Testis (tissue), 3 donors: Measurements from ENCODE around the gene HMCN2. TPM values are rescaled to one million over a fixed set of nuclear protein-coding genes. Genes with fewer than 3 reads are reported as not detected.
A peak's percentile ranks its signal among the peaks of the same experiment; 100 is the strongest.

Experiments used
- DNase-seq: peaks from one replicate; pipeline ENCODE4 v3.0.0-alpha.2; 2019
- H3K27ac ChIP-seq, 2 donors: fragments of 200-600 bp; sonication (generic); one replicate each; pipeline ENCODE4 v1.5.1; 2019
- H3K27me3 ChIP-seq: fragments of 200-600 bp; sonication (generic); one replicate; pipeline ENCODE4 v1.5.1; 2019
- H3K36me3 ChIP-seq: fragments of 200-600 bp; sonication (generic); one replicate; pipeline ENCODE4 v1.5.1; 2017; ENCODE audit warnings: low read depth; ENCODE audit errors: missing control alignments
- H3K4me1 ChIP-seq: fragments of 200-600 bp; sonication (generic); one replicate; pipeline ENCODE4 v1.5.1; 2019
- H3K4me3 ChIP-seq, 2 donors: fragments of 200-600 bp; sonication (generic); one replicate each; pipeline ENCODE4 v1.5.1; 2017 to 2019
- H3K9me3 ChIP-seq: fragments of 200-600 bp; sonication (generic); one replicate; pipeline ENCODE4 v1.5.1; 2017
- CTCF ChIP-seq, 3 experiments: fragments of 450-650 bp in 2 of 3; fragments of 200-600 bp in 1 of 3; sonication (generic) in 1 of 3; IDR thresholded peaks; one replicate each; pipeline ENCODE4 v1.5.1; 2016 to 2019; ENCODE audit warnings: antibody characterized with exemption in 3 of 3, mild to moderate bottlenecking in 2 of 3, moderate library complexity in 1 of 3
- POLR2A ChIP-seq: fragments of 450-650 bp; IDR thresholded peaks from one replicate; pipeline ENCODE4 v1.6.1; 2017; ENCODE audit warnings: antibody characterized with exemption, mild to moderate bottlenecking, moderate library complexity
- WGBS, 2 donors: methylation state at CpG; one replicate each; pipeline ENCODE4 v1.1.5; 2018; 5-methylcytosine and 5-hydroxymethylcytosine counted together
- intact Hi-C: fragments of 100-400 bp; cut with DNase I; formaldehyde crosslinking; loops from one replicate; pipeline ENCODE4 v1.15.1; 2023; ENCODE audit warnings: low total_unique reads
- polyA plus RNA-seq: library from polyadenylated mRNA; stranded (reverse); fragments of 350-450 nt; fragmentation: Illumina TruSeq; extraction: RNeasy Lipid Tissue Mini Kit (QIAGEN cat#74804); gene quantifications from one replicate; pipeline ENCODE4 v1.2.3, GENCODE V29; 2014; ENCODE audit warnings: low read depth, low replicate concordance; ENCODE audit not compliant: insufficient read depth
- total RNA-seq, 2 donors: library from RNA; depleted of rRNA; stranded (reverse); fragments of >200 nt; gene quantifications; one replicate each; pipeline ENCODE4 v1.2.3, GENCODE V29; 2016

Gene HMCN2
- total and polyA plus RNA-seq, 3 donors from 2014 or later = 10.2 to 17.7 (median 15.5) TPM

- WGBS, 2 donors = 39 to 77% methylated on average over 10 to 29 of the region's 29 CpGs
- DNase-seq = peak; percentile 36
- Histone ChIP-seq H3K27ac (no peak overlapping the region), H3K36me3 (no peaks in the 10 kb centered on the region), H3K27me3 (no peaks in the 10 kb centered on the region), H3K4me1 (no peaks in the 10 kb centered on the region), H3K4me3 (no peak overlapping the region), H3K9me3 (no peaks in the 10 kb centered on the region)
- intact Hi-C loops = no loop called here
- no peak for TF ChIP-seq CTCF (IDR thresholded peaks at IDR 0.05)
- TF ChIP-seq POLR2A = no peak
These were observed 55.3 kb downstream of the HMCN2 start for GRCh38 chr9:130320723-130321481.

GRCh38 chr9:130321539-130321938 is 56.0 kb downstream of the HMCN2 start:
- intact Hi-C loops = no loop called here
- WGBS, 2 donors = 60 to 91% methylated on average over 8 to 13 of the region's 14 CpGs
- Histone ChIP-seq H3K9me3 (no peaks in the 10 kb centered on the region), H3K27ac (no peak overlapping the region), H3K36me3 (no peaks in the 10 kb centered on the region), H3K27me3 (no peaks in the 10 kb centered on the region), H3K4me3 (no peak overlapping the region), H3K4me1 (no peaks in the 10 kb centered on the region)
- DNase-seq = no peak
- no peak for TF ChIP-seq POLR2A
- TF ChIP-seq CTCF (IDR thresholded peaks at IDR 0.05) = no peak

- H3K4me1 ChIP-seq = no peaks in the 10 kb centered on the region
- DNase-seq = no peak
- H3K27me3 ChIP-seq = no peaks in the 10 kb centered on the region
- WGBS, 2 donors = 66 to 68% methylated on average over 10 of the region's 10 CpGs
- H3K36me3 ChIP-seq = no peaks in the 10 kb centered on the region
- TF ChIP-seq POLR2A (no peak), CTCF (IDR thresholded peaks at IDR 0.05) (no peak)
- no peaks in the 10 kb centered on the region for H3K9me3 ChIP-seq
- intact Hi-C loops = no loop called here
- no peak overlapping the region for H3K27ac ChIP-seq
- H3K4me3 ChIP-seq = no peak overlapping the region
These were observed 57.6 kb downstream of the HMCN2 start for GRCh38 chr9:130323051-130323745.

GRCh38 chr9:130325921-130326320 is 60.4 kb downstream of the HMCN2 start:
- Histone ChIP-seq H3K36me3 (no peaks in the 10 kb centered on the region), H3K27me3 (no peaks in the 10 kb centered on the region), H3K27ac (no peak overlapping the region), H3K4me3 (no peak overlapping the region), H3K4me1 (no peaks in the 10 kb centered on the region), H3K9me3 (no peaks in the 10 kb centered on the region)
- WGBS, 2 donors = 93 to 96% methylated on average over 6 to 7 of the region's 7 CpGs
- DNase-seq = no peak
- no peak for TF ChIP-seq POLR2A
- no peak for TF ChIP-seq CTCF (IDR thresholded peaks at IDR 0.05)
- intact Hi-C loops = no loop called here
